NOMO-1 treated with dmso at 0.1 percent for 144 hours (cell line): Measurements from ENCODE around the gene GPR75.

ENCODE experiments used
- DNase-seq: peaks from one replicate; lab custom pipeline; 2025; ENCODE audit not compliant: unreplicated experiment; lab: John Stamatoyannopoulos, UW

GPR75 gene

GRCh38 chr2:53811601-53812000 lies 48.2 kb downstream of the GPR75 start:
- no peak for DNase-seq
